ENCODE data around the gene ZNF571.

Gene ZNF571

GRCh38 chr19:37594304-37594981 is at the start of gene ZNF571, which contains the start of gene ZNF540:
Gene ZNF571, minus strand, starts transcription at chr19:37594792. Its CDS starts 8,116 bp downstream, at chr19:37586676.
Gene ZNF540, plus strand, starts transcription at chr19:37594876. Its CDS starts 3,572 bp downstream, at chr19:37598448.
- peak within 1 kb of the TSS; percentile 91 for H3K4me3 ChIP-seq (ENCODE audit: low read depth, low read length)
- no peak for TF ChIP-seq CTCF (IDR thresholded peaks at IDR 0.05; ENCODE audit: insufficient read depth, low read length, missing control alignments)
- CTCF ChIA-PET: no interaction called here
- peak; percentile 63 for DNase-seq (ENCODE audit: low read depth, low spot score)
- POLR2A ChIA-PET: interaction anchor here (1.2 kb wide), 1 partner anchor 98 kb away, joined by 3 read pairs; no protein-coding TSS in a partner anchor

- CTCF ChIA-PET: interaction anchor here (1.3 kb wide), 1 partner anchor 18 kb away, joined by 3 read pairs; no protein-coding TSS in a partner anchor
- no peak for TF ChIP-seq CTCF (IDR thresholded peaks at IDR 0.05; ENCODE audit: insufficient read depth, low read length, missing control alignments)
- no peak for DNase-seq (ENCODE audit: low read depth, low spot score)
- no peak overlapping the region for H3K4me3 ChIP-seq (ENCODE audit: low read depth, low read length)
- POLR2A ChIA-PET: no interaction called here
These were observed 40.8 kb upstream of the ZNF571 start for GRCh38 chr19:37635076-37636056.

GRCh38 chr19:37594982-37595382 is 390 bp upstream of the ZNF571 start:
- DNase-seq (ENCODE audit: low read depth, low spot score): no peak
- ChIA-PET POLR2A (interaction anchor here (1.2 kb wide), 1 partner anchor 97 kb away, joined by 3 read pairs; no protein-coding TSS in a partner anchor), CTCF (no interaction called here)
- peak overlapping the region; percentile 91 for H3K4me3 ChIP-seq (ENCODE audit: low read depth, low read length)
- no peak for TF ChIP-seq CTCF (IDR thresholded peaks at IDR 0.05; ENCODE audit: insufficient read depth, low read length, missing control alignments)

- no peak for DNase-seq (ENCODE audit: low read depth, low spot score)
- ChIA-PET CTCF (no interaction called here), POLR2A (no interaction called here)
- peak overlapping the region; percentile 91 for H3K4me3 ChIP-seq (ENCODE audit: low read depth, low read length)
- TF ChIP-seq CTCF (IDR thresholded peaks at IDR 0.05; ENCODE audit: insufficient read depth, low read length, missing control alignments): no peak
These were observed 642 bp downstream of the ZNF571 start for GRCh38 chr19:37593996-37594303.

- ChIA-PET POLR2A (interaction anchor here (0.7 kb wide), 1 partner anchor 70 kb away, joined by 3 read pairs; no protein-coding TSS in a partner anchor), CTCF (no interaction called here)
- TF ChIP-seq CTCF (IDR thresholded peaks at IDR 0.05; ENCODE audit: insufficient read depth, low read length, missing control alignments): no peak
- DNase-seq (ENCODE audit: low read depth, low spot score): no peak
- H3K4me3 ChIP-seq (ENCODE audit: low read depth, low read length): no peak overlapping the region
These were observed 11.3 kb downstream of the ZNF571 start for GRCh38 chr19:37583340-37583739.

GRCh38 chr19:37572203-37572602 is 22.4 kb downstream of the ZNF571 start:
- ChIA-PET POLR2A (no interaction called here), CTCF (interaction anchor here (1.4 kb wide), 1 partner anchor 18 kb away, joined by 3 read pairs; no protein-coding TSS in a partner anchor)
- DNase-seq (ENCODE audit: low read depth, low spot score): no peak
- H3K4me3 ChIP-seq (ENCODE audit: low read depth, low read length): no peak overlapping the region
- no peak for TF ChIP-seq CTCF (IDR thresholded peaks at IDR 0.05; ENCODE audit: insufficient read depth, low read length, missing control alignments)

All from AG04449 (cell line).